Astrocyte (in vitro differentiated cells and primary cell): ENCODE results near the gene SMIM35.

Experiments
- EZH2 ChIP-seq: IDR thresholded peaks from 2 replicates; pipeline ENCODE4 v1.6.1; 2012; ENCODE audit warnings: mild to moderate bottlenecking, low read length, inconsistent platforms; ENCODE audit not compliant: insufficient read depth
- TF ChIP-seq, protein P1 (sequence below): IDR thresholded peaks from 2 replicates; pipeline ENCODE4 v1.5.1; 2011; ENCODE audit warnings: low read depth, mild to moderate bottlenecking, inconsistent platforms, low read length, moderate library complexity; ENCODE audit not compliant: insufficient read depth

DNA sequence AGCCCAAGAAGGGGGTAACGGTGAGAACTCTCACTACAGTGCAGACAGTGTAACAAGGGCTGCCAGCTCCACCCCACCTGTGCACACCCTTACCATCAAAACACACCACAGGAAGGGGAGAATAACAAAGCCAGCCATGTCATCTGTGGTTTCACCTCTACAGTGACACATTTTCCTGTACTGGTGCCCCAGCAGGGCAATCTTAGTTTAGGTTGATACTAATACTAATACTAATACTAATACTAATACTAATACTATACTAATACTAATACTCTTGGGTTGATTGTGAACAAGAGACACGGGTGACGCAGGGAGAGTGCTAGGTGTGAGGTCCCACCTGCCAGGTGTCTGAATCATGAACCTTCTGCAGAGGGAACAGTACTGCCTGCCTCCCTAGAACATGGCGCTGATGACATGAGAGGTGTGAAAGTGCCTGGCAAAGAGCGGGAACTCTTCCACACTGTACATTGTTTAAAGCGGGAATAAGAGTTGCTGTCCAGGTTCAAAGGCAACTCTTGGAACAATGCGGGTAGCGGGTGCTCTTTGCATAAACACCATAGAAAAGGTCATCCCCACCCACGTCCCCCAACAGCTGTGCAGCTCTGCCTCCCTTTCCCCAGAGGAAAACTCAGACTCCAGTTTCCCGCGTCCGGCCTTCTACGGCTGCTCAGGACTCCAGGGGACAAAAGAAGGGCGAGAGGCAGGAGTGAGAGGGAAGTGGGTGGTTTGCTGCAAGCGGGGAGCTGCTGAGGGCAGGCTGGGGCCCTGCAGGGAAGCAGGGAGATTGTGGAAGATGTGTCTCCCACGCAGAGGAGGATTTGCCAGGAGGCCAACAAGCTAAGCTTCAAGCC is 34.9 kb downstream of the SMIM35 start:
- TF ChIP-seq, protein P1, sequence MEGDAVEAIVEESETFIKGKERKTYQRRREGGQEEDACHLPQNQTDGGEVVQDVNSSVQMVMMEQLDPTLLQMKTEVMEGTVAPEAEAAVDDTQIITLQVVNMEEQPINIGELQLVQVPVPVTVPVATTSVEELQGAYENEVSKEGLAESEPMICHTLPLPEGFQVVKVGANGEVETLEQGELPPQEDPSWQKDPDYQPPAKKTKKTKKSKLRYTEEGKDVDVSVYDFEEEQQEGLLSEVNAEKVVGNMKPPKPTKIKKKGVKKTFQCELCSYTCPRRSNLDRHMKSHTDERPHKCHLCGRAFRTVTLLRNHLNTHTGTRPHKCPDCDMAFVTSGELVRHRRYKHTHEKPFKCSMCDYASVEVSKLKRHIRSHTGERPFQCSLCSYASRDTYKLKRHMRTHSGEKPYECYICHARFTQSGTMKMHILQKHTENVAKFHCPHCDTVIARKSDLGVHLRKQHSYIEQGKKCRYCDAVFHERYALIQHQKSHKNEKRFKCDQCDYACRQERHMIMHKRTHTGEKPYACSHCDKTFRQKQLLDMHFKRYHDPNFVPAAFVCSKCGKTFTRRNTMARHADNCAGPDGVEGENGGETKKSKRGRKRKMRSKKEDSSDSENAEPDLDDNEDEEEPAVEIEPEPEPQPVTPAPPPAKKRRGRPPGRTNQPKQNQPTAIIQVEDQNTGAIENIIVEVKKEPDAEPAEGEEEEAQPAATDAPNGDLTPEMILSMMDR: no peak
- no peak for TF ChIP-seq EZH2
